NCI-H1436 (cell line): ENCODE results near the gene AFDN.
A peak's percentile ranks its signal among the peaks of the same experiment; 100 is the strongest.

Source experiments
- DNase-seq: peaks from one replicate; lab custom pipeline; 2025; lab: John Stamatoyannopoulos, UW

AFDN gene

GRCh38 chr6:167826896-167827582, at the start of gene AFDN:
Gene AFDN, plus strand, starts transcription at chr6:167826911. Its CDS starts 222 bp downstream, at chr6:167827133.
- DNase-seq = peak; percentile 23

DNA sequence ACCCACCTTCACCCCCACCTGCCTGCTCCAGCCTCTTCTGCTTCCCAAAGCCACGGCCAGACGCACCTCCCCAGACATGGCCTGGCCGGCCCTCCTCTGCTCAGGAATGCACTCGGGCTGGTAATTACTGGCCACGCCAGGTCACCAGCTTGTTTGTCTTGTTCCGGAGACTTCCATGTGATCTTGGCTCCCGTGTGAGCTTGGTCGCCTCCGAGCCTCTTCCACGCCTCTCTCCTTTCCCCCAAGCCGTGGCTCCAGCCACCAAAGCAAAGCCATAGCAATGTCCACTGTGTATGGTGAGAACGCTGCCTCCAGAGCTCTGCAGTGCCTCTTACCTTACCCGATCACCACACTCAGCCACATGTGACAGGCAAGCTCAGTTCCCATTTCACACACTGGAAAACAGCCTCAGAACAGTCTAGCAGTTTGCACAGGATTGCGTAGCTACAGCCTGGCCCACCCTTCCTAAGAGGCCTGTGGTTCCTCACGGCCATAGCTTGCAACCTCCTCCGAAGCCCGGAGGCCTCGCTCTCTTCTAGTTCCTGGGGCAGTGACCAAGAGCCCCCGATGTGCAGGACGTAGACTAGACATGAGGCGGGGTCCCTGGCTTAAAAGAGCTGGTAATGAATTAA, 48.1 kb upstream of the AFDN start:
- DNase-seq = no peak

DNA sequence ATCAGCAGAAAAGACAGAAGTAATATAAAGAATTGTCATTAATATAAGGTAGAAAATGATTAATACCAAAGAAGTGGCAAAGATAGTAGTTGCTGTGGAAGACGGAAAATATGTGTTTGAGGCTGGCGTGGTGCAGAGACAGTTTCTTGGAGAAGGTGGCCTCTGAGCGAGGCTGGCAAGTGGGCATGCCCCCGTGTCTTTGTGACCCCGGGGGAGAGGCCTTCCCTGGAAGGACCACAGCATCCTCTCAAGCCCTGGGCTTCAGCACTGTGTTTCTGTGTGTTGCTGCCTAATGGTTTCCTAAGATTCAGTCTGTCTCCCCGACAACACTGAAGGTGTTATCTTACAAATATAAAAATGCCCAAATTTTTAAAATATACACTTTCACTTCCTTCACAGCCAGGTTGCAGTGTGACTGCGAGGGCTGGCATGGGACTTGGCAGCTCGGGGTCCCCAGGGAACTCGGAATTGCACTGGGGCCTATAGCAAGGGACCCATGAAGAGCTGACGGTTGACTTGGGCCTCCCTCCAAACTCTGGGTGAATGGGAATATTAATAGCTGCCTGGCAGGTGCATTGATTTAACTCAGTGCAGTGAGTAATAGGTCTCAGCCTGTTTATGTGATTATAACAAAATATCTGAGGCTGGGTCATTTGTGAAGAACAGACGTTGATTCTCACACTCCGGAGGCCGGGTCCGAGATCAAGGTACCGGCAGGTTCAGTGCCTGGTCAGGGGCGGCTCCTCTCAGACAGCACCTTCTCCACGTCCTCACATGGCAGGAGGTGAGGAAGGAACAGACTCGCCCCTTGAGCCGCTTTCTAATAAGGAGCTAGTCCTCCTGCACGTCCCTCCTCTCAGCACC, 47.4 kb upstream of the AFDN start:
- peak; percentile 65 for DNase-seq

- DNase-seq = no peak
Measured at GRCh38 chr6:167779993-167780655, 46.6 kb upstream of the AFDN start.

- peak; percentile 77 for DNase-seq
Measured at GRCh38 chr6:167781066-167781767, 45.5 kb upstream of the AFDN start.

DNA sequence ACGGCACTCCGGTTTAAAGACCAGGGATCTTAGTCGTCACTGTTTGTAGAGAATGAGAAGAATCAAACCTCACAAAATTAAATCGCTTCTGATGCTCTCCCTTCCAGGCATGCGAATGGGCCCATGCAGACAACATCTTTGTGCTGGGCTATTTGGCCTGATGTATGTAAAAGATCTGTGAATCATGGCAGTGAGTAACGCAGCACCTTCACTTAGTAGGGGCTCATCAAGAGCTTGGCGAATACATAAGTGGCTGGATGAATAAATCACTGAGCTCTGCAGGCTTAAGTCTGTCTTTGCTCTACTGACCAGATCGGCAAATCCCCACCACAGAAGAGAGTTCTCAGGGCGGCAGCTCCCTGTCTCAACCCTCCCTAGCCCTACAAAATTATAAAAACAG, 44.8 kb upstream of the AFDN start:
- DNase-seq = no peak

- DNase-seq = no peak
Measured at GRCh38 chr6:167782698-167783517, 43.8 kb upstream of the AFDN start.

DNA sequence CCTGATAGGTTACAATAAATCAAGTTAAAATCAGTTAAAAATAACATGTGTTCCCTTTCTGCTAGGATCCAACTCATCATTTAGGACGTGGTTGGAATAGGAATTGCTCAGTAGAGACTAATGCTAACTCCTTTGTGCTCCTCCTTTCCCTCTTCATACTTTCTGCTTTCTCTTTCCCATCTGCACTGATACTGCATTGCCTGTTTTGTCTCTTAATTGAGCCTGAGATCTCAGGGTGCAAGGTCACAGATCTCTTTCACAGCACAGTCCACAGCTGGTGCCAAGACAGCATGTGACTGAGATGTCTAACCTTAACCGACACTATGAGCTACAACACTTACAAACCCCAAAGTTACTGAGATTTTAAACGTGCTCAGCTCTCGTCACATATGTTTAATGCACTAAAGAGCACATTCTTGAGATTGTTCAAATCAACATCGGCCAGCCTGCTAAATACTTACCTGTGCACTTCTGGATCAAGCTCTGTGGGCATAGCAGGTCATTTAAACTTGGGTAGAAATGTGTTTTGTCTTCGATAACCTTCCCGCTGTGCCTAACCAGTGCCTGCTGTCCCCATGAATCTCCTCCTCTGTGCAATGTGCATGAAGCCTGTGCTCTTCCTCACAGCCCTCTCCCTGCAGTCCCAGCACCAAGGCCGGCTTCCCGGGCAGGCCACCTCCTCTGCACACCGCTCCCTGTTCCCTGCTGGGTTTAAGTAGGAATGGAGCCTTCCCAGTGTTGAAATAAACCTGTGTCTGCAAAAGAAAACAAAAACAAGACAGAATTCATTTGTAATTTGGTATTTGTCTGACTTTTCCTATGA, 39.6 kb upstream of the AFDN start:
- no peak for DNase-seq

GRCh38 chr6:167787896-167788562, 38.7 kb upstream of the AFDN start:
- no peak for DNase-seq

GRCh38 chr6:167788563-167788903, 38.2 kb upstream of the AFDN start:
- DNase-seq = no peak

DNA sequence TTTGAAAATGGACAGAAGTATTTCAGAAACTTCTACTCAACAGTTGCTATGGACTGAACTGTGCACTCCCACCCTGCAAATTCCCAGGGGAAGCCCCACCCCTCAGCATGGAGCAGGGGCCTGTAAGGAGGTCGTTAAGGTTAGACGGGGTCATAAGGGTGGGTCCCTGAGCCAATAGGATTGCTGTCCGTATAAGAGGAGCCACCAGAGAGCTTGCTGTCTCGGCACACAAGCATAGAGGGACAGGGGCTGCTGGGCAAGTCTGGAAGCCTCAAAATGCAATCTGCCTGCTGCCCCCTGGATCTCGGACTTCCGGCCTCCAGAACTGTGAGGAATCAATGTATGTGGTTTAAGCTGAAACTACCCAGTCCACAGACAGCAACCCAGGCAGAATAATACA, 37.4 kb upstream of the AFDN start:
- DNase-seq = no peak

DNA sequence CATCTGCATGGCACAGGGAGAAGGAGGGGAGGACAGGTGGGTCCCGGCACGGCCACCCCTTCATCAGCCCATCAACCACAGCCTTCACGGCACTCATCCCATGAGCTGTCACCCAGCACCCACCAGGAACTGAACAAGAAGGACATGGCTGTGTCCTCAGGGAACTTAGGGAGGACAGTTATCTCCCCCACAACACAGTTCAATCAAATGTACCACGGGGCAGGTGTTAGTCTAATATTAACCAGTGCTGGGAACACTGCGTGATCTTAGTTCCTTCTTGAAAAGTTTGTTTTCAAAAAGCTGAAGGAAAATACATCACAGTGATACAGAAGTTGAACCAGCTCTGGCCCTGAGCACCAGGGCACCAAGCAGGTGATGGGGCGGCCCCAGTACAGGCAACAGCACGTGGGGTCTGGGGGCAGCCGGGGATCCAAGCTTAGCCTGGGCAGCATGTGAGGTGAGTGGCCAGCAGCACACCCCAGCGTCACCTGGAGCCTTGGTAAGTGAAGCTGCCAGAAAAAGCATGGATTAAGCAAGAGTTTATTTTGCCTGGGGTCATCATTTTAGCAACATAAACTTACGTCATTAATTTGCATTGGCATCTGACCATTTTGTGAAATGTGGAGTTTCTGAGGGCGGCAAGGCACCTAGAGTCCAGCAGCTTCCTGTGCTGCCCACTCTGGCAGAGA, 35.5 kb upstream of the AFDN start:
- no peak for DNase-seq

DNA sequence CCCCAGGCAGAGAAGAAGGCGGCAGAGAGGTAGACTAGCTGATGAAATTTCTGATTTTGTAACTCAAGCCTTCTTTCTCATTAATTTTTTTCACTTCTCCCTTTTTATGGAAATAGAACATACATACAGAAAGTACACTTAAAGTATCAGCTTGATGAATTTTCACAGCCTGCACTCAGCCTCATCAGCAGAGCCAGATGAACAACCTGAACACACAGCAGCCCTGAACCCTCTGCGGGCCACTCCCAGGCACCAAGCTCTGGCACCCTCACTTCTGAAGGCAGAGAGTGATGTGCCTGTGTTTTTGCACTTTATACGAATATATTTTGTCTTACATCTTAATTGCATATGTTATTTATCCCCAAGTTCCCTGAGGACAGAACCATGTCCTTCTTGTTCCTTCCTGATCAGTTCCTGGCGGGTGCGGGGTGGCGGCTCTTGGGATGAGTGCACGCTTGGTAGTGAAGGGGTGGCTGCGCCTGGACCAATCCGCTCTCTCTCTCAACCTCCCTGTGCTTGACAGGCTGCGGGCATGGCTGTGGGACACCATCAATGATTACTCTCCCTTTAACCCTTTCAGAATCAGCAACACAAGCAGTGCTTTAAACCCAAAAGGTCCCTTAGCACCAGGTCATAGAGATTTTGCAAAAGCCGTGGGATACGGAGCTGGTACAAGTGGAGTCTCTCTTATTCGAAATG, 34.8 kb upstream of the AFDN start:
- DNase-seq = no peak

DNA sequence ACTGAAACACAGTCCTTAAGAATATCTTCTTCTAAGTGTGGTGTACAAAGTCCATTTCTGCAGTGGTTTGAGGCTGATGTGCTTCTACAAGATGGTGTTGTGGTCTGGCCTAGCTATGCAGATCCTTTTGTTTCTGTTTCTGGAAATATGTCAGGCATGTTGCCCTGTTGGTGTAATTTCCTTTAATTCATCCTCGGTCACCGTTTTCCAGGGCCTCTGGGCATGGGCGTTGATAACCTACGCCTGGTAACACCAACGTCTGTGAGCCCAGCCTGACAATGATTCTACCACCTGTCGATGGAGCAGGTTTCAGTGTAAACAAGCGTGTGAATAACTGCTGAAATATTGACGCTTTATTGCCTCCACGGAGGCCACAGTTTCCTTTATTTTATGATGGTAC, 33.3 kb upstream of the AFDN start:
- no peak for DNase-seq

DNA sequence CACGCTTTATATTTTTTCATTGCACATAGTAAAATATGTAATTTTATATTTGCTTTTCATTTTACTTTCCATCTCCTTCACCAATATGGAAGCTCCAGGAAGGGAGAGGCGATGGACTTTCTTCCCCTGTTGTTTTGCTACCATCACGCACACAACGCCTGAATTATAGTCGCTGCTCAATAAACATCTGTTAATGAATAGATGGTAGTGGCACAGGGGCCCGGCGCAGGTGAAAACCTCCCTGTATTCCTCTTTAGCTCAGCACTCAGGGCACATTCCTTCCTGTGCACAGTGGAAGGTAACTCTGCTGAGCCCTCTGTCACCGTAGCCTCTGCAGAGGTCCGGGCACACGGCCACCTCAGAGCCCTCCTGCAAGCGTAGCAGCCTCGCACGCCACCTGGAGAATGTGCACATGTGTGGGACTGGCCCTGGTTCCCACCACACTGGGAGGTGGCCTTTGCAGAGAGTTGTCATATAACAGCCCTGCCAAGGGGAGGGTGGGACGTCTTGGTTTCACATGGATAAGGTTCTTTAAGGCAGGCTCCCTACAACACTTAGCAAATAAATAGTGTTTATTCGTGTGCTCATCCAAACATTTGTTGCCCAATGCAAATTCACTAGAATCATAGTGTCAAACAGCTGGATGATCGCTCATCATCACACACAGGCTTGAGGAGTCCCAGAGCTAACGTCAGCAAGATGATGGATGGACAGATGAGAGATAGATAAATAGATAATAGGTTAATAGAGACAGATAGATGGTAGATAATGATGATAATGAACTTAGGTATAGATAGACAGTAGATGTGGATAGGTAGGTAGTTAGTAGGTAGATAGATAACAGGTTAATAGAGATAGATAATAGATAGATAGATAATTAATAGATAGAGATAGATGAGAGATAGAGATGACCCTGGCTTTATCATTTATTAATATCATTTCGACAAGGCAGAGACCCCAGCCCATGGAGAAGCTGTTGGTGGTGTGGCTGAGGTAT, 32.3 kb upstream of the AFDN start:
- DNase-seq = no peak

- no peak for DNase-seq
Measured at GRCh38 chr6:167795321-167795811, 31.3 kb upstream of the AFDN start.

- DNase-seq = no peak
Measured at GRCh38 chr6:167795874-167796191, 30.9 kb upstream of the AFDN start.
